ENCODE results near the gene KCTD8.

Gene KCTD8

GRCh38 chr4:44448521-44449461 is at the start of gene KCTD8:
Gene KCTD8 (minus strand): TSS chr4:44448809.
- peak; percentile 87 to 91 for DNase-seq

GRCh38 chr4:44494810-44495701 is 46.4 kb upstream of the KCTD8 start:
- DNase-seq, result no peak

GRCh38 chr4:44493924-44494323 is 45.3 kb upstream of the KCTD8 start:
- peak in 1 of 2 experiments; percentile 21 for DNase-seq

- DNase-seq, result no peak
Observed at GRCh38 chr4:44487341-44487740, 38.7 kb upstream of the KCTD8 start.

- DNase-seq, result no peak
Observed at GRCh38 chr4:44479731-44480130, 31.1 kb upstream of the KCTD8 start.

GRCh38 chr4:44462259-44462658 is 13.7 kb upstream of the KCTD8 start:
- DNase-seq, result no peak

- no peak for DNase-seq
Observed at GRCh38 chr4:44447563-44448504, 775 bp downstream of the KCTD8 start.

- DNase-seq, result no peak
Observed at GRCh38 chr4:44446801-44447562, 1.6 kb downstream of the KCTD8 start.

GRCh38 chr4:44446191-44446590 is 2.4 kb downstream of the KCTD8 start:
- DNase-seq, result no peak

- no peak for DNase-seq
Observed at GRCh38 chr4:44438687-44439086, 9.9 kb downstream of the KCTD8 start.

GRCh38 chr4:44434247-44434646 is 14.4 kb downstream of the KCTD8 start:
- no peak for DNase-seq

- DNase-seq, result peak in 1 of 2 experiments; percentile 55
Observed at GRCh38 chr4:44425614-44426208, 22.9 kb downstream of the KCTD8 start.

GRCh38 chr4:44422912-44423311 is 25.7 kb downstream of the KCTD8 start:
- DNase-seq, result no peak

- no peak for DNase-seq
Observed at GRCh38 chr4:44421330-44422065, 27.1 kb downstream of the KCTD8 start.

GRCh38 chr4:44415251-44415650 is 33.4 kb downstream of the KCTD8 start:
- no peak for DNase-seq

GRCh38 chr4:44368413-44369167 is 80.0 kb downstream of the KCTD8 start:
- no peak for DNase-seq

GRCh38 chr4:44354172-44354571 is 94.4 kb downstream of the KCTD8 start:
- DNase-seq, result no peak

- DNase-seq, result no peak
Observed at GRCh38 chr4:44351069-44351468, 97.5 kb downstream of the KCTD8 start.

GRCh38 chr4:44342800-44343199 is 105.8 kb downstream of the KCTD8 start:
- no peak for DNase-seq

- no peak for DNase-seq
Observed at GRCh38 chr4:44326741-44327140, 121.9 kb downstream of the KCTD8 start.

Measured in SW 1271 (cell line).